GM19023 (cell line): ENCODE results near the gene RPS21.

Source experiments
- ATAC-seq: cut with Tn5 transposase; IDR thresholded peaks from one replicate; pipeline ENCODE4 v1.9.1; 2021; ENCODE audit warnings: mild to moderate bottlenecking, moderate library complexity; ENCODE audit not compliant: unreplicated experiment

RPS21 gene

DNA sequence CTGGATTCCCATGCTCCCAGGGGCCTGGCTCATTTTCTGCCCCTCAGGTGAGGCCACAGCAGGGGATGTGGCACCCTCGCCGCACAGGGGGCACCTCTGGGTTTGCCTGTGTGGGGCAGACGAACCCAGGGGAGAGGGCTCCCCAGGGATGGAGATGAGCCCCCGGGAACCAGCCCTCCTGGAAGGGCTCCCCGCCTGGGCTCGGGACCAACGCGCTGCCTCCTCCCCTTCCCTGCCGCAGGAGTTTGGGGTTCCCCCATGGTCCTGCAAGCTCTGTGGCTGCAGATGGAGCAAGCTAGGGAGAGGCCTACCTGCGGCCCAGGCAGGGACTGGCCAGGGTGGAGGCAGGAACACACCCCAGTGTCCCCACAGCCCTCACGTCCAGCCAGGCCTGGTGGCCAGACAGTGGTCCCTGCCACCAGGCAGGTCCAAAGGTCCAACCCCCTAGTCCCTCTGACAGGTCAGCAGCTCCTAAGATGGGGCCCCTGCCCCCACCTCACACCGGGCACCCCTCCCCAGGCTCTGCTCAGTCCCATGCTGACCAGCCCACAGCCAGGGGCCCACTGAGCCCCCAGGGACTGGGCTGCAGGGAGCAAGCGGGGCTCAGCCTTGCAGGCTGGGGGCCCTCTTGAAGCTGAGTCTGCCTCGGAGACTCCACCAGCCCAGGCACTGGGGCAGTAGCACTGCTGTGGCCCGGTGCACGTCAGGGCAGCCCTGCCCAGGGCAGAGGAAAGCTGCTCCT, 33.4 kb upstream of the RPS21 start:
- no peak for ATAC-seq

DNA sequence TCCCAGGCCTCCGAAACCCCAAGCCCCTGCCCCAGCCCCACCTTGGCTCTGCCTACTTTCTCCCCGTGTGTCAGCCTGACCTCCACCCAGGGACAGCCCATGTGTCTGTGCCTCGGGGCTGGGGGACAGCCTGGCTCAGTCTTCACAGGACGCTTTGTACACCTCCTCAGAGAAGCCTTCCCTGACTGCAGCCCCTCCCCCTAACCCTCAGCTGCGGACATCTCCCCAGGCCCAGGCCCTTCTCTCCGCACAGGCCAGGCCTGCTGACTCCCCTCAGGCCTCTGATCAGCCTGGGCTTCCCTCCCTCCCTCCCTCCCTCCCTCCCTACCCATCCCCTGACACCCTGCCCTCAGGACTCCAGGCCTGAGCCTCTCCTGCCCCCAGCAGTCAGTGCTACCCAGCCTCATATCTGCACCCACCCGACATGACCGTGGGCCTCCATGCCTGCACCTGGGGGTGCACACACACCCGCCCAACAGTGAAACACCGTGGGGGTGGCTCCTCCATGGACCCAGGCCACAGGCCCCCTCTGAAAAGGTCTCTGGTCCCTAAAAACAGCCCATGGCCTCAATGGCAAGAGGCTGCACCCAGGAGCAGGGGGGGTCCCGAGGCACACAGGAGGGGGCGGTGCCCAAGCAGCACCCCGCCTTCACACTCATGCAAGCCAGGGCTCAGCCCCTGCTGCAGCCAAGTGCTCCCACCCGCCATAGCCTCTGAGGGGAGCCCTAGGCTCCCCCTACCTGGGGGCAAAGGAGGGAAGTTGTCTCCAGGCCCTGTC, 32.7 kb upstream of the RPS21 start:
- no peak for ATAC-seq

DNA sequence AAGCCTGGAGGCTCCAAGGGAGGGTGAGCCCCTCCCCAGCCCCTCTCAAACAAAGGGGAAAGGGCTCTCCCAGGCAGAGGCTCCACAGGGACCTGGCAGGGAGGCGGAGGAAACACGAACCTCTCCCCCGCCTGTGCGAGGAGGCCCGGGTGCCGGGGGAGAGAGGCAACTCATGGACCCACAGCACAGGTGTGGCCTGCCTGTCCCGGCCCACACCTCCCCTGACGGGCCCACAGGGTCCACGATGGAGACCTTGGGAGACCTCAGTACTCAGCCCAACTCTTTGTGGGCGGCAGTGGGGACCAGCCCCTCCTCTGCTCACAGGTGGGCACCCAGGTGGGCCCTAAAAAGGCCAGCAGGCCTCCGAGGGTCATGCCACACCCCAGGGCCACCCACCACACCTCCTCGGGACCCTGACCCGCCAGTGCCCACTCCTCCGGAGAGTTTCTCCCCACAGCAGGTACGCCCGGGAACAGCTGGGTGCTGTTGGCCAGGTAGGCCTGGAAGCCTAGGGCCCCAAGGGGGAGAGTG, 32.0 kb upstream of the RPS21 start:
- ATAC-seq: no peak

DNA sequence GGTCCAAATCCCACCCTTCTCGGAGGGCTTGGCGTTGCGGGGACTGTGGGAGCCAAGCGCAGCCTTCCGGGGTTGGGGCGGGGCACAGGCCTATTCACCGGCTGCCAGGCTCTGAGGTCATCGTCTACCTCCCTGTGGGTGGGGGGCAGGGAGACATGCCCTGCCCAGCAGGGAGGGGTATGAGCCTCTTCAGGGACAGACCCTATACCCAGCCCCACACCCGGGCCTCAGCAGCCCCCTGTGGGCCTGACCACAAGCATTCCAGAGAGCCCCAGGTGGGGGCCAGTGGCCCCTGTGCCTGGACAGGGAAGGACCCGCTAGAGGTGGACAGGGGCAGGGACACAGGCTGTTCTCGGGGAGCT, 31.4 kb upstream of the RPS21 start:
- ATAC-seq: no peak

DNA sequence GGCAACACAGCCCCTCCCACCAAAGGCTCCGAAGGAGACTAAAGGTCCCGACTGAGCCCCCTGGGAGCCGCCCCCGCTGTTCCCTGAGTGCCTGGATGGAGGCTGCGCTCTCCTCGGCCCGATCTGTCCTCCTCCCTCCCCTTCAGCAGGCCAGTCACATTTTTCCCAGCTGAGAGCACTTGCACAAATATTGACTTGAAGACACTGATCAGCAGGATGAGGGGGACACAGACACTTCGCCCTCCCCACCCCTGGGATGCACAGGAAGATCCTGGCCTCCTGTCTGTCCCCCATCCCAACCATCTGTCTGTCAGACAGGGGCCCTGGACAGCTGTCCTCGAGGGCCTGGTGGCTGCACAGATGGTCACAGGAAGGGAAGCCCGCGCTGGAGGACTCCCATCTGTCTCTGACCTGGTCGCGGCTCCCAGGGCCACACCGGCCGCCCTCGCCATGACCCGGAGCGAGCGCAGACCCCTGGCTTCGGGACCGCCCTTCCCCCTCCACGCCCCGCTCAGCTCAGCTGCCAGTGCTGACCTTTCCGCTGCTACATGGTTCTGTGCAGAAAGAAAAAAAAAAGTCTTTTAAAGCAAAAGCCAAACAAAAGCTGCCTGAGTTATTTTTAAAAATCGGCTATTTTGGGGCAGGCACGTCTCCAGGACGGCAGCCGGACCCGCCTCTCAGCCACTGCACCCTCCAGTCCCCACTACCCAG, 30.9 kb upstream of the RPS21 start:
- no peak for ATAC-seq

DNA sequence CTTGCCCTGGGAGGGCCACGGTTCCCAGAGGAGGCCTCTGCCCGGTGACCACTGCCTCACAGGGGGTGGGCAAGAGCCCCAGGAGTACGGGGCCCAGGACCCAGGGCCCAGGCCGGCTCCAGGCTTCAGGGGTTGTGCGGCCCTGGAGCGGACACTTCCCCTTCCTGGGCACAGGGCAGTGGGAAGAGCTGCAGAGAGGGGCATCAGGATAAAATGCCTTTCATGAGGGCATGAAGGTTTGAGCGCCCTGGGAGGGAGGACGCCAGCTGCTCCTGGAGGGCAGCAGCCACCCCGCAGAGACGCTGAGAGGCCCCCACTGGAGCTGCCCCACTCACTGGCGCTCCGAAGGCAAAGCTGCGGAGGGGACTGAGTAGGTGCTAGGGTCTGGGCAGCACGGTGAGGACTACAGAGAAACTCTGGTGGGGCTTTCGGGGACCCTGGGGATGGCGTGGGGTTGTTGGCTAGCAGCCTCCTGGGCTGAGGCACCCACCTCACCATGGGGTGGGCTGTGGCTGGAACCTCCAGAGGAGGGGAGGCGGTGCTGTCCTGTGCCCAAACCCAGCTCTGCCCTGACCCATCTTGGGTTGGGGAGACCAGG, 30.2 kb upstream of the RPS21 start:
- no peak for ATAC-seq

DNA sequence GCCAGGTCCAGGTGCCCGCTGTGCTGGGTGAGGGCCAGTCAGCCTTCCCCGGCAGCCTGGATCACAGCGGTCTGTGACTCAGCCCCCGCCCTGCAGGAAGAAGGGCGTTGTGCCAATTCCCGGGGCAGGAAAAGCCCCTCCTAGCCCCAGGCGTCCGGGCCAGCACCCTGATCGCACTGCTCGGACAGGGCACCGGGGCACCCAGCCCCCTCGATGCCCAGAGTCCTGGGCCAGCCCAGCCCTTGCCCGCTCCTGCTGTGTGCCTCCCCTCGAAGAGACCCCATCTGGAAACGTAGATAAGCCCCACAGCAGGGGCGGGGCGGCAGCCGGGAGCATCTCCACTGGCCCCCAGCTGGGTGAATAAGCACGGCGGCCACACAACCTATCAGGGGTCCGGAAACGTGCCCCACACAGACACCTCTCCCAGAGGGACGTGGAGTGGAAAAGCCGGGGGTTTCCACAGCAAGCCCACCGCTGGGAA, 29.7 kb upstream of the RPS21 start:
- ATAC-seq: no peak

DNA sequence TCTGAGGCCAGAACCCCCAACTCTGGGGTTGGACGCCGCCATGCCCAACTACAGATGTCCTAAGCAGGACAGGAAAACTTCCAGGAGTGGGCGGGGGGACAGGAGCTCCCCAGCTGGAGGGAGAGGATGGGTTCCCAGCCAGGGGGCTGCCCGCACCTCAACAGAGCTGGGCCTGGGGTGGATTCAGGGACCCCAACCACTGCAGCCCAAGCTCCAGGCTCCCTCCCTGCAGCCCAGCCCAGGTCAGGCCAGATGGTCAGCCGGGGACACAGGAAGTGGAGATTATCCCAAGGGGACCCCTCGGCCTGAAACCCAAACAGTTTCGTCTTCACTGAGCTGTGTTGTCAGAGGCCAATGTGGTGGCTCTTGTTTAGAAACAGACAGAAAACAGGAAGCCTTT, 29.2 kb upstream of the RPS21 start:
- no peak for ATAC-seq

DNA sequence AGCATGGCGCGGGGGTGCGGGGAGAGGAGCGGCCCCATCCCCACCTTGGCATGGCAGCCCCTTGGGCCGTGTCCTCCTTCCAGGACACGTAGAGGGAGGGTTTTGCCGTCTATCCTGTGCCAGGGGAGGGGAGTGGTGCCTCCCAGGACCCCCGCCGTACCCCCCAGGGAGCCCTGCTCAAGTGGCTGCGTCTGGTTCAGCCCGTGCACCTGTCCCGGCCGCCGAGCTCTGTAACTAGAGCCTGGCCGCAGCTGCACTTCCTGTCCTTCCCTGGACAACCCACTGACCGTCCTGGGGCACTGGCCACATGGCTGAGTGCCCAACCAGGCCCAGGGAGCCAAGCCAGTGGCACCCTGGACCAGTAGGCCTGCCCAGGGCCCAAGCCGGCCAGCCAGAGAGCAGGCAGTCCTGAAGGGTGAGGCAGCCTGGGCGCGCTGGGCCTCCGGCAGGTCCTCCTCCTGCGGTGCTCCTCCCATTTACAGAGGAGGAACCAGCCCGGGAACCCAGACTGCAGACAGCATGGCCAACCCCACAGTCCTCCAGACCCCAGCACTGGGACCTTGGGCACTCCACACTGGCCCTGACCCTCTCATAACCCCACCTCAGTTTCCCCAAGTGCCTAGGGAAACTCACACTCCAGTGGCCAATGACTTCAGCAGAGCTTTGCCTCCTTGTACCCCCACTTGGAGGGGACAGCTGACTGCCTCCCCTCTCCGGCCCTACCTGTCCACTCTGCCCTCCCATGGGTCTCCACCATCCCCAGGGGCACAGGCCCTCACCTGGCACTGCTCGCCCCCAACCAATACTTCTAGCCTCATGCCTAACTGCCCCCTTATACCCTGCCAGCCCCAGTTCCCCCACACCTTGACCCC, 28.5 kb upstream of the RPS21 start:
- ATAC-seq: no peak

DNA sequence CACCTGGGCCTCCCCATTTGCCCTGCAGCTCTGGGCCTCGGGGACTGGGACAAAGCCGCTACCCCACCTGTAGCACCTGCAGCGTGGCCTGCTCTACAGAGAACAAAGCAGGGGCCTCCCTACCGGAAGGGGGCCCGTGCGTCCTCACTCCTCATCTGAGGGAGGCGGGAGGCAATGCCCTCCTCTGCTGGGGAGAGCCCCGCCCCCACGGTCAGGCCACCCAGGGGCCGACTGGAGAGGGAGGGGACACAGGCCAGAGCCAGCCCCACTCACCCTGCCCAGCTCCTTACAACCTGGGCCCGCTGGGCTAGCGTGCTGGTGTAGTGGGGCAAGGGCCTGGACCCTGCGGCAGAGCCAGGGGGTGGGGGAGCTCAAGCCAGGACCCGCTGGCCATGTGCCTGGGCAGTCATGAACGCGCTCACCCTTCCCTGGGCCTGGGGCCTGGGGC, 27.8 kb upstream of the RPS21 start:
- no peak for ATAC-seq

DNA sequence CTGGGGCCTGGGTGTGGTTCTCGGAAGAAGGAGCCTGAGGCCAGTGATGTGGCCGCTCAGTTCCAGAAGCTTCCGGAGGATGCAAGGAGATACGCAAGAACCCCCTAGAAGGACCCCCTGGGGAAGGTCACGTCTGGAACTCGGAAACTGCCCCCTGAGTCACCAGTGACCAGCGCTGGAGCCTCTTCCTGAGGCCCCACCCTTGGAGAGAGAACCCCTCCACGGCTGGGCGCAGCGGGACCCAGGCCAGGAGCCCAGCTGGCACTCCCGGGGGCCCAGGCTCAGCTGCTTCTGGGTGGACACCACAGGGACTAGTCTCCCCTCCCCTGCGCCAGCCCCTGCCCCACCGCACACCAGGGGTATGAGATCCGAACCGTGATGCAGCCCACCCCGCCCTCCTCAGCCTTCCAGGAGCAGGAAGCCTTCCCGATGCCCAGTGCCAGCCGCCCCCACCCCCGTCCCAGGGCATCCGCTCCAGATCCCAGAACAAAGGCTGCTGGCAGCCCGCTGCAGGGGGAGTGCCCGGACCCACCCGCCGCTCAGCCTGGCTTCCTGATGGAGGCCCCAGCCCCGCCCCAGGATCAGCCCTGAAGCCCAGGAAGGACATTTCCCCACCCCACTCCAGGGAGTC, 27.3 kb upstream of the RPS21 start:
- no peak for ATAC-seq

DNA sequence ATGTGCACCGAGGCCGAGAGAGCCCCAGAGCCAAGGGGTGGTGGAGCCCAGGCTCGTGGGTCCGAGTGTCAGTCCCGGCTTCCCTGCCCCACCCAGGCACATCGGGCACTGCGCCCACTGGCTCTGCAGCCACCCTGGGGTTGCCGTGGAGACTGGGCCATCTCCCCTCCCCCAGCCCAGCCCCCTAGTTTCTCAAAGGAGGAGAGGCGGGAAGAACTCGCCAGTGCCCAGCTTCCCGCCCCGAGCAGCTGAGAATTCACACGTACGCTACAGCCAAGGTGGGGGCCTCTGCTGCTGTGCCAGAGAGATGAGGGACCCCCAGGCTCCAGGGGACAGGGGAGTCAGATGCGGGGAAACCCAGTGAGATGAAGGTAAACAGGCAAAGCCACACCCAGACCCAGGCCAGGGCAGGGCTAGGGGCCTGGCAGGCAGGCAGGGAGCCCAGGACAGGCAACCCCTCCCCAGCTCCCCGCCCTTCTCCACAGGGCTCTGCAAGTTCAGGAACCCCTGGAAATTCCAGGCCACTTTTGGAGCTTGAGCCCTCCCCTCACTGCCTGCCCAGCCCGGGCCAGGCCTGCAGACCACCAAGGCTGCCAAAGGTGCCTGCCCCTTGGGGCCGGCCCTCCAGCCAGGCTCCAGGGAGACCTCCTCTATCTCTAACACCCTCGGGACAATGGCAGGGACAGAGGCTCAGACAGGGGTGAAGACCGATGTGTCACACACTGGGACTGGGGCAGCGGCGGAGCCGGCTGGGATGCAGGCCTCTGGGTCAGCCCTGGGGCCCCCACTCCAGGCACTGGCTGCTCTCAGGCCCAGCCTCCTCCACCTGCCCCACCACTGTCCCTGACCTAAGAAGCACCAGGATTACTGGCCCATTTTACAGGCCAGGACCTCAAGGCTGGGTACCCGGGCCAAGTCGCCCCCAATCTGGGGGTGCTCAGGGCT, 25.8 kb upstream of the RPS21 start:
- no peak for ATAC-seq

DNA sequence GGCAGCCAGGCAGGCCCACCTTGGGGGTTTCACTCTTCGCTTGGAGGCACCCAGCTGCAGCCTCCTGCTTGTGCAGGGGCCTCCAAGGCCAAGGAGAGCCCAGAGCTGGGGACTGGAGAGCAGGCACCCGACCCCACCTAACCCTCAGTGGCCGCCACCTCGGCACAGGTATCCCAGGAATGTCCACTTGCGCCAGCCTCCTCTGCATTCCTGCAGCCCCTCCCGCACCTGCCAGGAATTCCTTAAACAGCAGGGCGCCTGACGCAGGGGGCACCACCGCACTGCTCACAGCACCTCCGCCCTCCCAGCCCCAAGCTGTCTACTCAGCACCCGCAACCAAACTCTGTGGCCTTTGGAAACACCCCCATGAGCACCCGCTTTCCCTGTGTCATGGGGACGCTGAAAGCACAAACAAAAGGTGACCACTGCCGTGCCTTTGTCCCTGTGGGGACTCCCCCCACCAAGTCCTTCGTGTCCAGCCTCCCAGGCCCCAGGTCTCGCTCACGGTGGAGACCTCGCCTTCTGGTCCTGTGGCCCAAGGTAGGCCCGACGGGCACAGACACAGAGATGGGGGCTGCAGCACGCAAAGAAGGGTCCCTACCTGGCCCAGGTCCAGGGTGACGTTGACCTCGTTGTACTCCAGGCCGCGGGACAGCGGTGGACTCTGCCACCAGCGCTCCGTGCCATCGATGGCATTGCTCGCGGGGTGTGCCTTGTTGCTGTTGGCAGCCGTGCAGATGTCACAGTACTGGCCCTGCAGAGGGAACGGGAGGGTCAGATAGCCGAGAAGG, 24.9 kb upstream of the RPS21 start:
- ATAC-seq: no peak

DNA sequence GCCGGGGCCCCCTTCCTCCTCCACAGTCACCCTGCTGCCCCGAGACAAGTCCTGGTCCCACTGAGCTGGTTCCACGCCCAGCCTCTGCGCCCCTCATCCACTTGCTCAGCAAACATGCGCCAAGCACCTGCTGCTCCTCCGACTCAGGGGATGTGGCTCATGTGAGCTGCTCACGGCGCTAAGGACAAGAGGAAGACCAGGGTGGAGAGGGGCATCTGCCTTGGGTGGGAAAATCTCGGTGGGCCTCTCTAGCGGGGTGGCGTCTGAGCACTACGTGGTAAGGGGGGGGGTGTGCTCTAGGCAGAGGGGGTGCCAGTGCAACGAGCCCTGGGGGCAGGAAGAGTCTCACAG, 24.3 kb upstream of the RPS21 start:
- no peak for ATAC-seq

DNA sequence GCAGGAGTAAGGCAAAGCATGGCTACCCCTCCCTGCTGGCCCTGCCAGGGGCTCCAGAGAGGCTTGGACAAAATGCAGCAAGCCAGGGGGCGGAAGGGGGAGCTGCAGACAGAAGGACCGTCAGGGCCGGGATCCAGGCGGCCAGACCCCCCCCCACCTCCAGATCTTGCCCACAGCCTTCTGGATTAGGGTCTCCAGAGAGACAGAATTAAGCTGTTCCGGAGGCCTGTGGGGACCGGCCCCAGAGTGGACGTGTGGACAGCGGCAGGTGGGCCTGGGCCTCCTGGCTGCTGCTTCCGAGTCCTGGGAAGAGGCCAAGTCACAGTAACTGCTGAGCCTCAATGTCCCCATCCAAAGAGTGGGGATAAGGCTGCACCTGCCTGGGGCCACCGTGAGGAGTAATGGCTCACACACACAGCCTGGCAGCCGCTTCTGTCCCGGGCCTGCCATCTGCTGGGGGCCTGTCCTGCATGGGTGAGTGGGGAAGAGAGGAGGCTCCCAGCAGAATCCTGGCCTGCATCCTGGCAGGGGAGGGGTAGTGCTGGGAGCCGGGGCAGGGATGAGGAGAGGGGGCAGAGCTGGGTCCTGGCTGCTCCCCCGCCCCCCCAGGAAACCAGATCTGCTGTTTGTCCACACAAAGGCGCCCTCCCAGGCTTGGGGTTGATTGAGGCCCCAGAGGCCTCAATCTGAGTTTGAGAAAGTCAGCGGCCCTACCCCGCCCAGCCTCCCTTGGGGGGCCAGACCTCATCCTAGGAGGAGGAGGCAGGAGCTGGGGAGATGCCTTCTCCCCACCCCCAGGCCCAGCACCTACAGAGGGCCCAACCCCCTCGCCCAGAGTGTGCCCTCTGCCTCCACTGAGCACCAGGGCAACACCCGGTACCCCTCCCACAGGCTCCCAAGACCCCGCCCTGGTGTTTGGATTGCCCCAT, 23.6 kb upstream of the RPS21 start:
- ATAC-seq: no peak

DNA sequence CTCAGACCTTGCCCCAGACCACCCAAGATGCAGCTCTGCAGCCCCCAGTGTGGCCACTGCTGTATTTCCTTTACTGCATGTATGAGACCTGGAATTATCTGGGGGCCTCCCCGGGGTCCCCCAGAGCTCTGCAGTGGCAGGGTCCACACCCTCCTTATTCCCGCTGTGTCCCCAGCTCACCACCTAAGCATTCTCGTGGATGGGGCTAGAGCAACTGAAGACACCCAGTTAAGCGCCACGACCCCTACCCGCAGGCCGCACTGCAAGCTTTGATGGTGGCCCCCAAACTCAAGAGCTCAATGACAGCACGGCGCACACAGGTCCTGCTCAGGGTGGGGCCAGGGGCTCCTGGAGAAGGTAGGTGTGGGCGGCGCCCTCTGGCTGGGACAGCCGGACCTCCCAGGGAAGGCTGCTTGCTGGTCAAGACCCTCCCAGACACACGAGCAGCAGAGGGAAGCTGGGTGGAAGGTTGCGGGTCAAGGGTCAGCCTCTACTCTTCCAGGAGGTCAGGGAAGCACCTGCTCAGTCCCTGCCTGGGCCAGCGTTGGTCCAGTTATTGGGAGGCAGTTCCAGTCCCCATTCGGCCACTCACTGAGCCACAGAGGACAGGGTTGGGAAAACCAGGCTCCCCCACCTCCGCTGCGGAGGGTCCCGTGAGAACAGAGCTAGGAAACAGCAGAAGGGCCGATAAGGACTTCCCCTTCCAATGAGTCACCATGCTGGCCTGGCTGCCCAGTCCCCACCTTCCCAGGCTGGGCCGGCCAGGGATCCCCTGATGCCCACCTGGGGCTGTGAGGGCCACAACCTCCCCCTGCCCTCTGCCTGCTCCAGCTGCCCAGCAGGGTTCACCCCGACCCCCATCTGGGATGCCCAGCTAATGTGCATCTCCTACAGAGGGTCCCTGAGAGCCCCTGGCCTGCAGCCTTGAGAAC, 22.7 kb upstream of the RPS21 start:
- ATAC-seq: no peak
